ENCODE data around the gene ENAM. TPM values are rescaled to one million over a fixed set of nuclear protein-coding genes. Genes with fewer than 3 reads are reported as not detected.

ENAM gene
- total and polyA plus RNA-seq, 10 of the 15 experiments (the other 5 are each of a cell fraction or from before 2014, with no cell fraction given) = 0.04 to 1.3 (median 0.21) TPM

- Histone ChIP-seq H3K4me3 (no peak overlapping the region), H3K4me2 (ENCODE audit: control insufficient read depth, insufficient read depth) (no peak overlapping the region), H3K9ac (ENCODE audit: control insufficient read depth, insufficient read depth, low read length) (no peak overlapping the region), H3K27me3 (replicated peaks in 1 of 2; ENCODE audit: control insufficient read depth in 2 of 2, insufficient read depth in 2 of 2, low read length in 1 of 2) (no peaks in the 10 kb centered on the region), H3K36me3 (ENCODE audit: control insufficient read depth in 2 of 2, insufficient read depth in 2 of 2, low read length in 1 of 2) (no peaks in the 10 kb centered on the region), H3K27ac (ENCODE audit: control insufficient read depth, insufficient read depth) (no peak overlapping the region), H2AFZ (ENCODE audit: control insufficient read depth, low read depth, low read length) (no peak overlapping the region), H3K79me2 (ENCODE audit: control insufficient read depth, insufficient read depth, low read length) (no peaks in the 10 kb centered on the region), H3K4me1 (ENCODE audit: control insufficient read depth, insufficient read depth, low read length) (no peaks in the 10 kb centered on the region), H4K20me1 (ENCODE audit: control insufficient read depth, insufficient read depth) (no peaks in the 10 kb centered on the region), H3K9me3 (replicated peaks; ENCODE audit: control insufficient read depth, insufficient read depth, low read length) (no peaks in the 10 kb centered on the region)
- 48% methylated on average over 3 of the region's 3 CpGs for WGBS (ENCODE audit: insufficient coverage, insufficient replicate concordance, low lambda C conversion rate, missing lambda C conversion rate)
- SMC1A ChIA-PET (ENCODE audit: uncharacterized antibody, unreplicated experiment) = interaction anchor here (0.9 to 2.8 kb wide), 2 partner anchors 82 to 402 kb away, joined by 3 to 8 read pairs; no protein-coding TSS in a partner anchor
- no peak for TF ChIP-seq RAD21 (IDR thresholded peaks at IDR 0.05; ENCODE audit: insufficient read depth, low read depth, low read length)
- no peak for TF ChIP-seq CBFB (IDR thresholded peaks at IDR 0.05; ENCODE audit: low read depth)
- TF ChIP-seq NBN (IDR thresholded peaks at IDR 0.05) = no peak
- TF ChIP-seq, protein P1, sequence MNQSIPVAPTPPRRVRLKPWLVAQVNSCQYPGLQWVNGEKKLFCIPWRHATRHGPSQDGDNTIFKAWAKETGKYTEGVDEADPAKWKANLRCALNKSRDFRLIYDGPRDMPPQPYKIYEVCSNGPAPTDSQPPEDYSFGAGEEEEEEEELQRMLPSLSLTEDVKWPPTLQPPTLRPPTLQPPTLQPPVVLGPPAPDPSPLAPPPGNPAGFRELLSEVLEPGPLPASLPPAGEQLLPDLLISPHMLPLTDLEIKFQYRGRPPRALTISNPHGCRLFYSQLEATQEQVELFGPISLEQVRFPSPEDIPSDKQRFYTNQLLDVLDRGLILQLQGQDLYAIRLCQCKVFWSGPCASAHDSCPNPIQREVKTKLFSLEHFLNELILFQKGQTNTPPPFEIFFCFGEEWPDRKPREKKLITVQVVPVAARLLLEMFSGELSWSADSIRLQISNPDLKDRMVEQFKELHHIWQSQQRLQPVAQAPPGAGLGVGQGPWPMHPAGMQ (IDR thresholded peaks at IDR 0.05; ENCODE audit: borderline replicate concordance) = no peak
- no peak for TF ChIP-seq ZNF207 (IDR thresholded peaks at IDR 0.05; ENCODE audit: borderline replicate concordance)
- no peak for TF ChIP-seq NFYA (IDR thresholded peaks at IDR 0.05; ENCODE audit: borderline replicate concordance, low read depth, low read length)
- no peak for TF ChIP-seq ZZZ3 (IDR thresholded peaks at IDR 0.05; ENCODE audit: control insufficient read depth, insufficient read length, low read depth)
- TF ChIP-seq JUNB (IDR thresholded peaks at IDR 0.05) = no peak
- TF ChIP-seq ATF3 (IDR thresholded peaks at IDR 0.05; ENCODE audit: borderline replicate concordance, extremely low read depth, low read depth, low read length) = no peak
- TF ChIP-seq USF2 (IDR thresholded peaks at IDR 0.05; ENCODE audit: borderline replicate concordance, low read depth, low read length) = no peak
- no peak for TF ChIP-seq SMAD1 (IDR thresholded peaks at IDR 0.05; ENCODE audit: low read depth, partially characterized antibody)
- TF ChIP-seq PAX8 (IDR thresholded peaks at IDR 0.05) = no peak
- TF ChIP-seq, protein P2, sequence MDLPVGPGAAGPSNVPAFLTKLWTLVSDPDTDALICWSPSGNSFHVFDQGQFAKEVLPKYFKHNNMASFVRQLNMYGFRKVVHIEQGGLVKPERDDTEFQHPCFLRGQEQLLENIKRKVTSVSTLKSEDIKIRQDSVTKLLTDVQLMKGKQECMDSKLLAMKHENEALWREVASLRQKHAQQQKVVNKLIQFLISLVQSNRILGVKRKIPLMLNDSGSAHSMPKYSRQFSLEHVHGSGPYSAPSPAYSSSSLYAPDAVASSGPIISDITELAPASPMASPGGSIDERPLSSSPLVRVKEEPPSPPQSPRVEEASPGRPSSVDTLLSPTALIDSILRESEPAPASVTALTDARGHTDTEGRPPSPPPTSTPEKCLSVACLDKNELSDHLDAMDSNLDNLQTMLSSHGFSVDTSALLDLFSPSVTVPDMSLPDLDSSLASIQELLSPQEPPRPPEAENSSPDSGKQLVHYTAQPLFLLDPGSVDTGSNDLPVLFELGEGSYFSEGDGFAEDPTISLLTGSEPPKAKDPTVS (IDR thresholded peaks at IDR 0.05; ENCODE audit: low read depth, low read length) = no peak
- no peak for TF ChIP-seq KLF5 (IDR thresholded peaks at IDR 0.05; ENCODE audit: partially characterized antibody)
- TF ChIP-seq, protein P3, sequence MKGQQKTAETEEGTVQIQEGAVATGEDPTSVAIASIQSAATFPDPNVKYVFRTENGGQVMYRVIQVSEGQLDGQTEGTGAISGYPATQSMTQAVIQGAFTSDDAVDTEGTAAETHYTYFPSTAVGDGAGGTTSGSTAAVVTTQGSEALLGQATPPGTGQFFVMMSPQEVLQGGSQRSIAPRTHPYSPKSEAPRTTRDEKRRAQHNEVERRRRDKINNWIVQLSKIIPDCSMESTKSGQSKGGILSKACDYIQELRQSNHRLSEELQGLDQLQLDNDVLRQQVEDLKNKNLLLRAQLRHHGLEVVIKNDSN (IDR thresholded peaks at IDR 0.05; ENCODE audit: borderline replicate concordance, extremely low read length, insufficient read depth, low read depth, low read length) = no peak
- RAD21 ChIA-PET (ENCODE audit: unreplicated experiment) = interaction anchor here (1.4 kb wide), 1 partner anchor 9 kb away, joined by 3 read pairs; no protein-coding TSS in a partner anchor
- no TSS peak for BruUV-seq (replicated peaks)
- FAIRE-seq = no peak
- POLR2A ChIA-PET = no interaction called here
- CTCF ChIA-PET = interaction anchor here (1.7 kb wide), 1 partner anchor 21 kb away, joined by 6 read pairs; the partner anchor contains the start of gene ENAM
- no peak for ATAC-seq
- no peak for DNase-seq (ENCODE audit: low read depth, low spot score)
- intact Hi-C loops (cut with micrococcal nuclease; ENCODE audit: unreplicated experiment) (loop anchor here (10.0 kb wide), 2 partner anchors 577 to 1697 kb away; no protein-coding TSS in a partner anchor), in situ Hi-C loops (cut with MboI) (loop anchor here (25.0 kb wide), 2 partner anchors 1105 to 1680 kb away; no protein-coding TSS in a partner anchor)
These were observed 21.1 kb upstream of the ENAM start for GRCh38 chr4:70607334-70607853.

Data from GM12878 (cell line).